GF-D8 (cell line): Measurements from ENCODE around the gene INPPL1.

Experiments used
- DNase-seq: peaks from one replicate; lab custom pipeline; 2025; lab: John Stamatoyannopoulos, UW

INPPL1 gene

GRCh38 chr11:72218251-72218745 is 6.3 kb upstream of the INPPL1 start:
- DNase-seq, result no peak

GRCh38 chr11:72220696-72221363 is 3.7 kb upstream of the INPPL1 start:
- no peak for DNase-seq

- DNase-seq, result peak; percentile 13
Observed at GRCh38 chr11:72221386-72222075, 3.0 kb upstream of the INPPL1 start.

GRCh38 chr11:72222106-72222891 is 2.3 kb upstream of the INPPL1 start:
- DNase-seq, result peak; percentile 1

GRCh38 chr11:72222907-72223614 is 1.5 kb upstream of the INPPL1 start:
- DNase-seq, result peak; percentile 93

- peak; percentile 25 for DNase-seq
Observed at GRCh38 chr11:72223615-72224563, 678 bp upstream of the INPPL1 start.

GRCh38 chr11:72225411-72225951 is 914 bp downstream of the INPPL1 start:
- DNase-seq, result no peak

- no peak for DNase-seq
Observed at GRCh38 chr11:72226701-72227100, 2.1 kb downstream of the INPPL1 start.

- no peak for DNase-seq
Observed at GRCh38 chr11:72227316-72228228, 3.0 kb downstream of the INPPL1 start.

- no peak for DNase-seq
Observed at GRCh38 chr11:72228229-72228843, 3.8 kb downstream of the INPPL1 start.

- no peak for DNase-seq
Observed at GRCh38 chr11:72228844-72229231, 4.3 kb downstream of the INPPL1 start.

- DNase-seq, result no peak
Observed at GRCh38 chr11:72229336-72229924, 4.9 kb downstream of the INPPL1 start.

GRCh38 chr11:72229925-72230763 is 5.6 kb downstream of the INPPL1 start:
- no peak for DNase-seq

GRCh38 chr11:72230764-72231365 is 6.3 kb downstream of the INPPL1 start:
- no peak for DNase-seq

- no peak for DNase-seq
Observed at GRCh38 chr11:72231396-72232259, 7.1 kb downstream of the INPPL1 start.
